Measurements from ENCODE around the gene ZSWIM8. TPM values are rescaled to one million over a fixed set of nuclear protein-coding genes. Genes with fewer than 3 reads are reported as not detected.

ZSWIM8 gene
- total and polyA plus RNA-seq, 2 of the 8 experiments (the other 6 are each of a cell fraction or from before 2014, with no cell fraction given): 44.7 to 99.7 TPM

DNA sequence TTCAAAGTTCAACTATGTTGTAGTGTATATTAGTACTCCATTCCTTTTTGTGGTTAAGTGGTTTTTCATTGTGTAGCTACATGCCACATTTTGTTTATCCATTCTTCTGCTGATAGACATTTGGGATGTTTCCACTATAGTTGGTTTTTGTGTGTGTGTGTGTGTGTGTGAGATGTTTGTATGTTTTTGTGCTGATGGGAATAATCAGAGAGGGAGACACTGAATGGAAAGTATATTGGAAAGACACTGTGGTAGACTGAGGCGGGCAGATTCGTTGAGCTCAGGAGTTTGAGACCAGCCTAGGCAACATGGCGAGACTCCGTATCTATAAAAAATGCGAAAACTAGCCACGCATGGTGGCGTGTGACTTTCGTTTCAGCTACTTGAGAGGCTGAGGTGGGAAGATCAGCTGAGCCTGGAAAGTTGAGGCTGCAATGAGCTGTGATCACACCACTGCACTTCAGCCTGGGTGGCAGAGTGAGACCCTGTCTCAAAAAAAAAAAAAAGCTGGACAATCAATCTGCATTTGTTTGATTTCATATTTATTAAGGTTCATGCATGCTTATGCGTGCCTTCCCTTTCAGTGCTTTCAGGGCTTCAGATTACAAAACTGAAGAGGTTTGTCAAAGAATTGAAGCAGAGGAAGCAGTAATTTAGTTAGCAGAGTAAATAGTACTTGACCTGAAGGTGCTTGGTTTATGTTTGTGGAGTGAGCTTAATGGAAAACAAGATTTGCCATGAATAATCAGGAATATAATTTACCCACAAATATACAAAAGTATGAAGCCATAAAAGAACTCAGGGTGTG, 26.5 kb upstream of the ZSWIM8 start:
- ChIA-PET POLR2A (ENCODE audit: partially characterized antibody) (interaction anchor here (0.6 to 3.4 kb wide), 5 partner anchors 10 to 1441 kb away, joined by 3 to 20 read pairs (median 6); partner anchors contain the start of gene SEC24C), CTCF (ENCODE audit: partially characterized antibody) (interaction anchor here (1.2 to 3.7 kb wide), 2 partner anchors 11 to 15 kb away, joined by 3 to 17 read pairs; a partner anchor contains a TSS)
- Histone ChIP-seq H4K8ac (ENCODE audit: extremely low read depth, insufficient read depth, low read length) (no peak overlapping the region), H3K23me2 (ENCODE audit: low read depth, low read length) (no peaks in the 10 kb centered on the region; the same call in 1 of the 2 replicates), H3K4me3 (ENCODE audit: extremely low read depth in 1 of 4, insufficient read depth in 2 of 4, low read depth in 3 of 4, low read length in 4 of 4) (no peak overlapping the region), H2BK20ac (ENCODE audit: low read length) (no peak overlapping the region), H3K18ac (ENCODE audit: extremely low read depth, low read length) (no peak overlapping the region), H3K27ac (ENCODE audit: low read depth, low read length) (no peak overlapping the region), H4K5ac (ENCODE audit: insufficient read length, low read depth, low read length) (no peak overlapping the region), H4K20me1 (replicated peaks in 1 of 2; ENCODE audit: control insufficient read depth in 1 of 2, insufficient read depth in 2 of 2, low read length in 2 of 2) (no peaks in the 10 kb centered on the region), H2BK5ac (ENCODE audit: low read depth, low read length) (no peak overlapping the region), H3K79me2 (ENCODE audit: control insufficient read depth in 1 of 2, insufficient read depth in 2 of 2, low read length in 2 of 2) (no peaks in the 10 kb centered on the region), H3K27me3 (replicated peaks in 1 of 4; ENCODE audit: control insufficient read depth in 3 of 4, extremely low read depth in 1 of 4, insufficient read depth in 3 of 4, low read length in 3 of 4) (no peaks in the 10 kb centered on the region), H3K14ac (ENCODE audit: insufficient read length) (no peak overlapping the region), H3K23ac (ENCODE audit: insufficient read length) (no peak overlapping the region), H3K4me1 (replicated peaks in 1 of 4; ENCODE audit: control insufficient read depth in 3 of 4, insufficient read depth in 4 of 4, low read length in 3 of 4) (no peaks in the 10 kb centered on the region), H2AK5ac (ENCODE audit: low read depth, low read length) (no peak overlapping the region), H3K4ac (replicated peaks; ENCODE audit: insufficient read length, low read depth, low read length) (no peak overlapping the region), H2BK120ac (replicated peaks; ENCODE audit: low read depth, low read length) (no peak overlapping the region), H3K9ac (replicated peaks in 1 of 4; ENCODE audit: extremely low read depth in 1 of 4, low read depth in 3 of 4, low read length in 3 of 4) (no peak overlapping the region), H3K56ac (replicated peaks; ENCODE audit: insufficient read length, low read depth, low read length) (no peak overlapping the region), H3K9me3 (ENCODE audit: insufficient read depth in 2 of 2, low read depth in 1 of 2, low read length in 1 of 2) (no peaks in the 10 kb centered on the region), H4K91ac (replicated peaks; ENCODE audit: insufficient read length, low read length) (no peak overlapping the region), H2BK15ac (ENCODE audit: low read length) (no peak overlapping the region), H3K36me3 (ENCODE audit: control insufficient read depth in 2 of 4, insufficient read depth in 4 of 4, low read length in 3 of 4) (peaks cover 5 to 35% (median 24%) of the 10 kb centered on the region in 4 experiments; a peak in 7 of 8 replicates), H2AFZ (ENCODE audit: low read length) (no peak overlapping the region), H3K79me1 (ENCODE audit: low read depth, low read length) (0 out of 2 replicates have a peak, but pooled peaks cover 2% of the 10 kb centered on the region), H3K4me2 (ENCODE audit: insufficient read depth in 1 of 2, low read depth in 2 of 2, low read length in 2 of 2) (no peak overlapping the region), H2BK12ac (ENCODE audit: low read depth, low read length) (no peak overlapping the region)
- FAIRE-seq (no peak), DNase-seq (ENCODE audit: low read depth in 1 of 2, low spot score in 2 of 2) (no peak)
- 95% methylated on average over 9 of the region's 9 CpGs; no CpG with 5 or more reads in 1 of the 2 experiments for WGBS, 2 experiments (ENCODE audit: extremely low coverage in 1 of 2, insufficient coverage in 1 of 2, insufficient read length in 1 of 2, insufficient replicate concordance in 2 of 2, low coverage in 1 of 2, low lambda C conversion rate in 2 of 2, missing lambda C conversion rate in 1 of 2)
- TF ChIP-seq SP4 (IDR thresholded peaks at IDR 0.05; ENCODE audit: low read length): no peak
- TF ChIP-seq SIN3A (conservative IDR thresholded peaks at IDR 0.05 in 1 of 2, IDR thresholded peaks at IDR 0.05 in 1 of 2; ENCODE audit: low read depth in 1 of 2, low read length in 2 of 2): no peak
- no peak for TF ChIP-seq NANOG (IDR thresholded peaks at IDR 0.05; ENCODE audit: insufficient read depth, low read depth, low read length, poor library complexity, severe bottlenecking)
- TF ChIP-seq, protein P1, sequence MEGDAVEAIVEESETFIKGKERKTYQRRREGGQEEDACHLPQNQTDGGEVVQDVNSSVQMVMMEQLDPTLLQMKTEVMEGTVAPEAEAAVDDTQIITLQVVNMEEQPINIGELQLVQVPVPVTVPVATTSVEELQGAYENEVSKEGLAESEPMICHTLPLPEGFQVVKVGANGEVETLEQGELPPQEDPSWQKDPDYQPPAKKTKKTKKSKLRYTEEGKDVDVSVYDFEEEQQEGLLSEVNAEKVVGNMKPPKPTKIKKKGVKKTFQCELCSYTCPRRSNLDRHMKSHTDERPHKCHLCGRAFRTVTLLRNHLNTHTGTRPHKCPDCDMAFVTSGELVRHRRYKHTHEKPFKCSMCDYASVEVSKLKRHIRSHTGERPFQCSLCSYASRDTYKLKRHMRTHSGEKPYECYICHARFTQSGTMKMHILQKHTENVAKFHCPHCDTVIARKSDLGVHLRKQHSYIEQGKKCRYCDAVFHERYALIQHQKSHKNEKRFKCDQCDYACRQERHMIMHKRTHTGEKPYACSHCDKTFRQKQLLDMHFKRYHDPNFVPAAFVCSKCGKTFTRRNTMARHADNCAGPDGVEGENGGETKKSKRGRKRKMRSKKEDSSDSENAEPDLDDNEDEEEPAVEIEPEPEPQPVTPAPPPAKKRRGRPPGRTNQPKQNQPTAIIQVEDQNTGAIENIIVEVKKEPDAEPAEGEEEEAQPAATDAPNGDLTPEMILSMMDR (IDR thresholded peaks at IDR 0.05; ENCODE audit: control extremely low read depth in 1 of 3, insufficient read depth in 1 of 3, low read depth in 1 of 3, low read length in 3 of 3): no peak
- no peak for TF ChIP-seq EP300 (IDR thresholded peaks at IDR 0.05; ENCODE audit: borderline replicate concordance in 1 of 2, low read depth in 2 of 2, low read length in 2 of 2)
- TF ChIP-seq EZH2 (IDR thresholded peaks at IDR 0.05; ENCODE audit: low read depth, low read length, severe bottlenecking): no peak
- TF ChIP-seq RFX5 (IDR thresholded peaks at IDR 0.05; ENCODE audit: borderline replicate concordance, low read depth, low read length): no peak
- no peak for TF ChIP-seq ZNF274 (IDR thresholded peaks at IDR 0.05; ENCODE audit: borderline replicate concordance, extremely low read depth, low read length)
